Cardiac muscle cell (in vitro differentiated cells and primary cell): ENCODE data around the gene CDC20. TPM values are rescaled to one million over a fixed set of nuclear protein-coding genes. Genes with fewer than 3 reads are reported as not detected.

ENCODE experiments used
- DNase-seq, 2 donors: peaks; one replicate each; pipeline versions ENCODE4 v3.0.0 to v3.0.0-alpha.2; 2010 to 2017; ENCODE audit warnings: low read depth in 1 of 2, low spot score in 1 of 2
- H3K27ac ChIP-seq: fragments of 200-600 bp; sonication (generic); 2 replicates; pipeline ENCODE4 v1.5.1; 2016
- H3K27me3 ChIP-seq: fragments of 200-600 bp; sonication (generic); 2 replicates; pipeline ENCODE4 v1.6.0; 2016; ENCODE audit warnings: control low read depth
- H3K36me3 ChIP-seq: fragments of 200-600 bp; sonication (generic); 2 replicates; pipeline ENCODE4 v1.5.1; 2016; ENCODE audit warnings: control low read depth
- H3K4me1 ChIP-seq: fragments of 200-600 bp; sonication (generic); 2 replicates; pipeline ENCODE4 v1.8.1; 2017; ENCODE audit warnings: low read depth, mild to moderate bottlenecking, mixed run types
- H3K4me3 ChIP-seq: fragments of 200-600 bp; sonication (generic); 2 replicates; pipeline ENCODE4 v1.5.1; 2016; ENCODE audit warnings: mild to moderate bottlenecking
- H3K9me3 ChIP-seq: fragments of 200-600 bp; sonication (generic); 2 replicates; pipeline ENCODE4 v1.5.1; 2017; ENCODE audit warnings: low read depth, mild to moderate bottlenecking, control low read depth
- polyA plus RNA-seq: library from polyadenylated mRNA; unstranded; fragments of >200 nt; fragmentation: Nextera tagmentation; extraction: Ambion mirVana; gene quantifications from 2 replicates; pipeline ENCODE4 v1.2.1, GENCODE V29; 2016
- total RNA-seq: library from RNA; depleted of rRNA; stranded (reverse); fragments of >200 nt; gene quantifications from 2 replicates; pipeline ENCODE4 v1.2.3, GENCODE V29; 2016
- TF ChIP-seq, protein P1 (sequence below): IDR thresholded peaks from 2 replicates; pipeline ENCODE4 v1.5.1; 2012; ENCODE audit warnings: low read depth, mild to moderate bottlenecking, low read length

Gene CDC20
- total and polyA plus RNA-seq, 2 experiments from 2014 or later: 18.7 to 134 TPM

DNA sequence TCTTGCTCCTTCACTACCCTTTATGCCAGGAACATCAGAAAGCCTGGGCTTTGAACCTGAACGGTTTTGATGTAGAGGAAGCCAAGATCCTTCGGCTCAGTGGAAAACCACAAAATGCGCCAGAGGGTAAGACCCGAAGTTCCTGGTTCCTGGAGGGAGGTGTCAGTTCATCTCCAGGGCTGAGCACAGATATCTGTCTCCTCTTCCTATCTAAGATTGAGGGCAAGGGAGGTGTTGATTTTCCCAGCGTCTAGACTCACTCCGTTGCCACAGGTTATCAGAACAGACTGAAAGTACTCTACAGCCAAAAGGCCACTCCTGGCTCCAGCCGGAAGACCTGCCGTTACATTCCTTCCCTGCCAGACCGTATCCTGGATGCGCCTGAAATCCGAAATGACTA, 915 bp downstream of the CDC20 start:
- no peak for DNase-seq
- peaks cover 41% of the 10 kb centered on the region for H3K36me3 ChIP-seq
- no peak overlapping the region for H3K27ac ChIP-seq

DNA sequence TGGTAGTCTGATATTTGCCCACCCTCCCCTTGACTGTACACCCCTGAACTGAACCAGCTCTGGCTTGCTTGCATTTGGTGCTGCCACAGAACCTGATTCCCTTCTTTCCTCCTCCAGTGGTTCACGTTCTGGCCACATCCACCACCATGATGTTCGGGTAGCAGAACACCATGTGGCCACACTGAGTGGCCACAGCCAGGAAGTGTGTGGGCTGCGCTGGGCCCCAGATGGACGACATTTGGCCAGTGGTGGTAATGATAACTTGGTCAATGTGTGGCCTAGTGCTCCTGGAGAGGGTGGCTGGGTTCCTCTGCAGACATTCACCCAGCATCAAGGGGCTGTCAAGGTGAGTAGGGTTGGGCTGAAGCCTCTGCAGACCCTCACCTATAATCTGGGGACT, 1.8 kb downstream of the CDC20 start:
- Histone ChIP-seq H3K27ac (no peak overlapping the region), H3K9me3 (no peaks in the 10 kb centered on the region), H3K4me1 (peaks cover 4% of the 10 kb centered on the region), H3K27me3 (no peaks in the 10 kb centered on the region), H3K36me3 (peaks cover 46% of the 10 kb centered on the region), H3K4me3 (peak overlapping the region; percentile 66)
- DNase-seq: no peak
- TF ChIP-seq, protein P1, sequence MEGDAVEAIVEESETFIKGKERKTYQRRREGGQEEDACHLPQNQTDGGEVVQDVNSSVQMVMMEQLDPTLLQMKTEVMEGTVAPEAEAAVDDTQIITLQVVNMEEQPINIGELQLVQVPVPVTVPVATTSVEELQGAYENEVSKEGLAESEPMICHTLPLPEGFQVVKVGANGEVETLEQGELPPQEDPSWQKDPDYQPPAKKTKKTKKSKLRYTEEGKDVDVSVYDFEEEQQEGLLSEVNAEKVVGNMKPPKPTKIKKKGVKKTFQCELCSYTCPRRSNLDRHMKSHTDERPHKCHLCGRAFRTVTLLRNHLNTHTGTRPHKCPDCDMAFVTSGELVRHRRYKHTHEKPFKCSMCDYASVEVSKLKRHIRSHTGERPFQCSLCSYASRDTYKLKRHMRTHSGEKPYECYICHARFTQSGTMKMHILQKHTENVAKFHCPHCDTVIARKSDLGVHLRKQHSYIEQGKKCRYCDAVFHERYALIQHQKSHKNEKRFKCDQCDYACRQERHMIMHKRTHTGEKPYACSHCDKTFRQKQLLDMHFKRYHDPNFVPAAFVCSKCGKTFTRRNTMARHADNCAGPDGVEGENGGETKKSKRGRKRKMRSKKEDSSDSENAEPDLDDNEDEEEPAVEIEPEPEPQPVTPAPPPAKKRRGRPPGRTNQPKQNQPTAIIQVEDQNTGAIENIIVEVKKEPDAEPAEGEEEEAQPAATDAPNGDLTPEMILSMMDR: no peak

More for the DNA sequence above, 915 bp downstream of the CDC20 start:
- Histone ChIP-seq H3K4me3 (peak overlapping the region; percentile 66), H3K27me3 (no peaks in the 10 kb centered on the region), H3K9me3 (no peaks in the 10 kb centered on the region), H3K4me1 (peaks cover 4% of the 10 kb centered on the region)
- TF ChIP-seq, protein P1: no peak

DNA sequence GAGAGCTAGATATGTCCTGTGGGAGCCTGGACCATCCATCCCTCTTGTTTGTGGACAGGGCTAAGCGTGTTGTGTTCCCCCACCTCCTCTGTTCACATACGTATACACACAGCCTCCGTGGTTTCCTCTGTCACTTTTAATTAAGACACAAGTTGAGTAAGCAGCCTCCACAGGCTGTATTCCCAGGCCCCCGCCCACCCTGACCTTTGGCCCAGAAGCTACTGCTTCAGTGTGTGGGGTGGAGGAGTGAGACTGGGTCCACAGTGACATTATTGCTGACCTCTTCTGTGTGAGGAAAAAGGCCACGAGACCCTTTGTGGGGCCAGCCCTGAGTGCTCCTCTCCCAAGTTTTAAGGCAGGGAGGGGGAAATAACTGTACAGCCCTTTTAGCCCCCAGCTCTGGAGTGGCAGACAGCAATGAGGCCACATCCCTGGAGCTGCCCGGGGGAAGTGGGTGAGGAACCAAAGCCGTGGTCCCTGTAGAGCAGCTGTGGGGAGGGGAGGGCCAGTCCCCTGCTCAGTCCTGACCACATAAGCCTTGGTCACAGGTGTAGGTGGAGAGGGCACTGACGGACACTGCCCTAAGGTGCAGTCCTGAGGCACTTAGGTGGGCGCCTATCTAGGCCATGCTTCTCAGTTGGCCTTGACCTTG, 4.6 kb downstream of the CDC20 start:
- Histone ChIP-seq H3K9me3 (no peaks in the 10 kb centered on the region), H3K4me1 (peaks cover 19% of the 10 kb centered on the region), H3K4me3 (no peak overlapping the region), H3K36me3 (peaks cover 46% of the 10 kb centered on the region), H3K27ac (peak overlapping the region; percentile 36), H3K27me3 (no peaks in the 10 kb centered on the region)
- TF ChIP-seq, protein P1: no peak
- no peak for DNase-seq

DNA sequence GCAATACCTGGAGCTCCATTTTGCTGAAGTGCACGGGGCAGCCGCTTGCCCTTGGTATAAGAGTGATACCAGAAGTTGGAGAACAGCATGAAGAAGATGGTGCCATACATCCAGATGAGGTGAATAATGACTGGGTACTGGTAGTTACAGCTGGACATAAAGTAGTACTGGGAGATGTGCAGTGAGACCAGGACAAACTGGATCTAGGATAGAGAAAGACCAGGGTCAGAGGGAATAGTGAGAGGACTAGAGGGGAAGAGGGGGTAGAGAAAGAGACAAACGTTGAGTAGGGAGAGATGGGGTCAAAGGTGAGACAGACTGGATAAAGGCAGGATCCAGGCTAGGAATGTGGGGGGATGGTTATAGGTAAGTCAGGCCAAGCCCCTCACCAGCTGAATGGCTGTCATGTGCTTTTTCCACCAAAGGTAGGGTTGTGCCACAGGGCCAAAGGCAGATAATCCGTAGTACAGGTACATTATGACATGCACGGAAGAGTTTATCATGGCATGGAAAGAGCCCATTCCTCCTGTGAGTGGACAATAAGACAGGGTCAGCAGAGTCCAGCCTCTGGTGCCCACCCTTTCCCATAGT, 5.2 kb downstream of the CDC20 start:
- Histone ChIP-seq H3K4me1 (peaks cover 26% of the 10 kb centered on the region), H3K36me3 (peaks cover 46% of the 10 kb centered on the region), H3K27ac (peak overlapping the region; percentile 36), H3K9me3 (no peaks in the 10 kb centered on the region), H3K4me3 (no peak overlapping the region), H3K27me3 (no peaks in the 10 kb centered on the region)
- no peak for DNase-seq
- TF ChIP-seq, protein P1: no peak

DNA sequence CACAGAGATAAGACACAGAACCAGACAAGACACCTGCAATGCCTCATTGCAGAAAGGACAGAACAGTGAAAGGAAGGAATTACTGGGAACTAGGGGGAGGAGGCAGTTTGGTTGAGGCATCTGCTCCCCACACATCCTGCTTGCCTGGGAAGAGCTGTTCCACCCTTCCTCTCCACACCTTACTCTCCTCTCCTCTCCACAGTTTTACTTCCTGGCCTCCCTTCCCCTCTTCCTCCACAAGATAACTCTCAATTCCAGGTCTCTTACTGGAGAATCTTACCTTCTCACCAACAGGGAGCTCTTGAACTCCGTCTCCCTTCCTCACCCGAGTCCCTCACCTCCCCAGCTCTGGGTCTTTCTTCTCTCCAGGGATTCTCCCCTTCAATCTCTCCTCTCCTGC, 6.9 kb downstream of the CDC20 start:
- TF ChIP-seq, protein P1: no peak
- Histone ChIP-seq H3K36me3 (peaks cover 40% of the 10 kb centered on the region), H3K4me1 (peaks cover 22% of the 10 kb centered on the region), H3K4me3 (no peak overlapping the region), H3K27ac (no peak overlapping the region), H3K9me3 (no peaks in the 10 kb centered on the region), H3K27me3 (no peaks in the 10 kb centered on the region)
- no peak for DNase-seq
